Islet of Langerhans (tissue), 1 donor: ENCODE data around the gene MYO16.

Experiments
- FAIRE-seq: peaks from one replicate; lab custom pipeline; 2011; peaks lifted over from hg19 to GRCh38; lab: Jason Lieb, UNC

MYO16 gene

DNA sequence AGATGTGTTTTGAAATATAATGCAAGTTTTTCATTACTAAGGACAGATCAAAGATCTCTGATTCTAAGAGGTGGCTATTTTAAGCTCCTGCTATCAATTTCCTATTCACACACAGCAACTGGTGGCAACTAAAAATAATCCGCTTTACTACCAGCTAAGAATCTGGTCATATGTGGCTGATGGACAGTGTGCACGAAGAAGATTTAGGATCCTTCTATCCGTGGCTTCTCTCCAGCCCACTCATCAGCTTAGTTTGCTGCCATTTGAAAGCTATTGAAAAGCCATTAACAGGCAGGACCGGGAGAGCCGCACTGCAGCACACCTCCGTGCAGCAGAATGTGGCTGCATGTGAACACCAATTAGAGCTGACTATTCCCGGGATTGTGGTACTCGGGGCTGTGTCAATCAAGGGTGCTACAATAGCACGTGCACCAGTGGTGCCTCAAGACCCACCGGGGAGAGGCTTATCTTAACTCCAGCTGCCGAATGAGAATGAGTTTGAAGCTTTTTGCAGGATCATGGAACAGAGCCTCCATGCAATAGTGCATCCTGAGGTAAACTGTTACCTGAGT is at the start of gene MYO16:
MYO16 (plus strand) TSS at position 431 of the 572 bp plus-strand sequence. CDS start 234 bp downstream, outside the sequence.
- no peak for FAIRE-seq

DNA sequence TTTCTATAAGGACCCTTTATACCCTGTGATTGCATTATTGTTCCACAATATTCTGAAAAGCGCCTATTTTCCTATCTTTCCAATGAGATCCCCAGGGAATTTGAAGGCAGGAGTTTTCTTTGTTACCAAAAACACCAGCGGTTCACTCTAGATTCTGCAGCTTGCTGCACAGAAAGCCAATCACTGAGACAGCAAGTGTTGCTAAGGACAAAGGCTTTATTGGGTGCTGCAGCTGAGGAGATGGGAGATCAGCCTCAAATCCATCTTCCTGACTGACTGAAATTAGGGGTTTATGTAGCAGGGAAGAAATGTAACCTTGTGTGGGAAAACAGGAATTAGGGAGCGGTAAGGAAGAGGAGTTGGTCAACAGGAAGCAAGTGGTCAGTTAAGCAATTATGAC is 42.6 kb upstream of the MYO16 start:
- no peak for FAIRE-seq

DNA sequence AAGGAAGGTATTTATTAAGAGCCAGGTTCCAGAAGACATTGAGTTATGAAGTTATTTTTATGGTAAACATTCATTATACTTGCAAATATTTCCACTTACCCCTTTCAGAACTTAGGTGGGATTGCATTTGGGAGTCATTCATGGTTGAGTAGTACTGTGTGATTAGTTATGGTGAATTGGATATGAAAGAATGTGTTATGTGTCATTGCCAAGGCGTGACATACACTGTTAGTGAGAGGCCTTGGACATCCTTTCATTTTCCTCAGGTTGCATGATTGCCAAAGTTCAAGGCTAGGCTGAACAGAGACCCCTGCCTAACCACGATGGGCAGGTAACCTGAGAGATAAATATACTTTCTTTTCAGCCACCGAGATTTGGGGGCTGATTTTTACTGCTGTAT is 40.9 kb upstream of the MYO16 start:
- no peak for FAIRE-seq

DNA sequence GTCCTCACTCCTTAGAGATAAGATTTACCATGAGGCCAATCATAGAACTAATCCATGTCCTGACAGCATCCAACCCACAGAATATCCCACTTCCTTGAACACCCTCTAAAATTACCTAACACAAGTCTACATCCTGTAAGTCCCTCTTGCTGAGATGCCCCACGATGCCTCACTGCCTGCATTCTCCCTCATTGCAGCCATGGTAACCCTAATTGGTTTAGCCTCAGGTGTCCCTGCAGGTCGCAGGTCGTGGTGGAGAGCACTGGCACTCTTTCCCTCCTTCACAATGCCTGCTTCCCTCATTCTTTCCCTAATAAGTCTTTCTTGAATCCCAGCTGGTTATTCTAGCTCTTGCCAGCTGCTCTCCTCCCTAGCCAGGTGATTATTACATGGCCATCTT is 35.3 kb upstream of the MYO16 start:
- FAIRE-seq: no peak

DNA sequence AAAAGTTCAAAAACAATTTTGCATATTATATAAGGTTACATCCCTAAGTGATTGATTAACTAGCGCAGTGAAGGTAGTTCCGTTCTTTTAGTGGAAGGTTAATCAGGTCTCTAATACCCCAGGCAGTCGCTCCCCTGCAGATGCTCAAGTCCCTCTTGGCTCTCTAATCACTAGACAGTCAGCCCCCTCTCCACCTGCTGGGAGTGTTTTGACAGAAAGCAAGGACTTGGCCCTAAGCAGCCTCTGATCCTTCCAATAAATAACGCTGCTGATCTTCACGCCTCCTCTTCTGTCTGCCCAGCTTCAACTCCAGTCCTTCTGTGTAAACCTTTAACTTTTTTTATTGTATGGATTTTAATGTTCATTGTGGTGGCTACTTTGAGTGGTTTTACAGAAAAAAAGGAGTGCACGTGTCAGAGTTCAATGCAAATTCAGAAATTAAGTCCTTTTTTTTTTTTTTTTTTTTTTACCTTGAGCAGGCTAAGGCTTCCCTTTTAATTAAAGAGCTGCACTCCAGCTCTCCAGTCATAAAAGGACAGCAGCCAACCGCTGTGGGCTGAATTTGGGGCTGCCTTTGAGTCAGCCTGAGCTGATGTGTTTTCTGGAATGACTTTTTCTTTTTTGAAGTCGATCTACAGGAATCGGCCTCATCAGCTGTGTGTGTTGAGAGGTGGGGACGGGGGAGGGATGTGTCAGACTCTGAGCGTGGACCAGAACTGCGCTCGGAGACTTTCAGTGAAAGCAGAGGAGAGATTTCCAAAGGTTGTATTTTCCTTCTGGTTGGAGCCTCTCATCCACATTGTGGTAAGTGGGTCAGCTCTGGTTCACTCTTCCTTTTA is 33.8 kb upstream of the MYO16 start:
- no peak for FAIRE-seq

DNA sequence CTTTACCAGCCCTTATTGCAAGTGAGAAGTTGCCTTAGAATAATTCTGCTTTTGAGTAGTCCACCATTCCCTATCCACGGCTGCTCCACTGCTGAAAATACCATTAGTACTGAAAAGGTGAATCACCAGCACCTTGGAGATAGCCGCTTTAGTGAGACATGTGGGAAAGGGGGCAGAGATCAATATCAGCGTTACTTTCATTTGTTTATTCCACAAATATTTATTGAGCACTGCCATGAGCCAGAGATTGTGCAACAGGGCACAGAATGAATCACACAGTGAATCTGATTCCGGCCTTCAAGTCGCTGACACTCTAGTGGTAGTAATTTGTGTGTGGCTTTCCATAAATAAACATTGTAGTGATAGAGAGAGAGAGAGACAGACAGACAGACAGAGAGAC is 31.5 kb upstream of the MYO16 start:
- FAIRE-seq: no peak

DNA sequence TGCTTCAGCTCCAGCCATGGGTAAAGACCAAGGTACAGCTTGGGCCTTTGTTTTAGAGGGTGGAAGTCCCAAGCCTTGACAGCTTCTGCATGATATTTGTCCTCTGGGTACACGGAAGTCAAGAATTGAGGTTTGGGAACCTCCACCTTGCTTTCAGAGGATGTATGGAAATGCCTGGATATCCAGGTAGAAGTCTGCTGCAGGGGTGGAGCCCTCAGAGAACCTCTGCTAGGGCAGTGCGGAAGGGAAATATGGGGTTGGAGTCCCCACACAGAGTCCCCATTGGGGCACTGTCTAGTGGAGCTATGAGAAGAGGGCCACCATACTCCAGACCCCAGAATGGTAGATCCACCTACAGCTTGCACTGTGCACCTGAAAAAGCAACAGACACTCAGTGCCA is 23.0 kb upstream of the MYO16 start:
- FAIRE-seq: no peak

DNA sequence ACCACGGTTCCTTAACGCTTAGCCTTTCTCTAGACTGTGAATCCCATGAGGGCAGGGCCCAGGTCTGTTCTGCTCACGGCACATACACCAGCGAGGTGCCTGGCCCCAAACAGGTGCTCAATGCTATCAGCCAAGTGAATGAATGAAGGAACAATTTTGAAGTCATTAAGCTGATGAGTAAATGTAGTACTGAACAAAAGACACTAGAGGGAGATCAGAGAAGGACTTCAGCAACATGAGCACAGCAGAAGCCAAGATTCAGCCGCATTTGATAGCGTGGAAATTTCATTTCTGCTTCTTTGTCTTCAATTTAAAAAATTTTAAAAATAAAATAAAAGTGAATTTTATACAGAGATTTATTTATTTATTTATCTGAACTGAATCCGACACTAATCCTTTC is 20.1 kb upstream of the MYO16 start:
- FAIRE-seq: peak; percentile 90

DNA sequence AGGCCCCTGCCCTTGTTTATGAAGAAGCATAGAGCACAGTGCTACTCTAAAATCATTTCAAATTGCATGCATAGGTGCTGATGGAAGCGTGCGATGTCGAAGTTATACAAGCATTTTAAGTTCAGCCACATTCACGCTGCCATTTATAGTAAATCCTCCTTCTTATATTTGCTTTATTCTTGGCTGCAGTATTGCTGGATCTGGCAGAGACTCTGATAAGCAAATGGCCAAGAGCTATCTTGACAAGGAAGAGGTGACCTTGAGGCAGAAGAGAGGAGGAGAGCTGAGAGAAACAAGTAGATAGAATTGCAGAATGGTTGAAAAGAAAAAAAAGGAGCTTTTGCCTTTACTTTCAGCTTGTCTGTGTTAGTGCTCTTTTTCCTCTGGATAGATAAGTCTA is 18.9 kb upstream of the MYO16 start:
- FAIRE-seq: no peak

DNA sequence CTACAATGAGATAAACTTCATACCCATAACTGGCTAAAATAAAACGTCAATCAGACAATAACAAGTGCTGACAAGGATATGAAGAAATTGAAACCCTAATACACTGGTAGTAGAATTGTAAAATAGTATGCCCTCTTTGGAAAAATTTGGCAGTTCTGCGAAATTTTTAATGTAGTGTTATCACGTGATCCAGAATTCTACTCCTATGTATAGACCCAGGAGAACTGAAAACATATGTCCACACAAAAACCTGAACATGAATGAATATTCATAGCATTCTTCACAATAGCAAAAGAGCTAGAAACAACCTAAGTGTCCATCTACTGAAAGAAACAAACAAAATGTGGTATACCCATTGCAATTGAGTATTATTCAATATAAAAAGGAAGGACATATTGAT is 14.2 kb upstream of the MYO16 start:
- FAIRE-seq: no peak

DNA sequence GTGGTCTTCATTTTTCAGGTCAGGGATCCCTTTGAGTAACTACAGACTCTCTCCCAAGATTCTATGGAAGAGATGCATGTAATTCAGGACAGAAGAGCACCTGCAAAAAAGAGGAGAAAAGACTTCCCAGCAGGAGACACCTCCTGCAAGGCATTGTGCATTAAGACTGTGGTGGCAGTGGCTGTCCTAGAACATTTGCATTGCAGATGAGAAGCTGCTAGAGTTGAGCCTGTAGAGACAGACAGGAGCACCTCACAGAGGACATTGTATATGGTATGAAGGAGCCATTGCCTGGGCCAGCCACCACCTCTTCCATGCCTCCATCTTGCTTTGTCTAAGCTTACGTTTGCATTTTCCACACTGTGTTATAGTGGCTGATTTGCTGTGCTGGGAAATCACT is 11.2 kb upstream of the MYO16 start:
- no peak for FAIRE-seq

DNA sequence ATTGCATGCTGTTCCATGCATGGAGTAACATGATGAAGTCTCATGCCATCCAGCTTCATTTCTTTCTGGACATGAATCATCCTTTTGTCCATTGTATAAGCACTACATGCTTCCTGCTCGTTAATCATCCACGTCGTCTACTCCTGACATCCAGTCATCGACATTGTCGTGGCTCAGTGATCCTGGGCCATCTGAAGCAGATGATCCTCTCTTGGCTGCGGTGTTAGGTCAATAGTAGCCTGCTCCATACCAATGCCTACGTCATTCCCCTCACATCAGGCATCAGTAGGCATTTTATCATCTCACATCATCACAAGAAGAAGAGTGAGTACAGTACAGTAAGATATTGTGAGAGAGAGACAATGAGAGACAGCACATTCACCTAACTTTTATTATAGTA is 7.9 kb upstream of the MYO16 start:
- no peak for FAIRE-seq

DNA sequence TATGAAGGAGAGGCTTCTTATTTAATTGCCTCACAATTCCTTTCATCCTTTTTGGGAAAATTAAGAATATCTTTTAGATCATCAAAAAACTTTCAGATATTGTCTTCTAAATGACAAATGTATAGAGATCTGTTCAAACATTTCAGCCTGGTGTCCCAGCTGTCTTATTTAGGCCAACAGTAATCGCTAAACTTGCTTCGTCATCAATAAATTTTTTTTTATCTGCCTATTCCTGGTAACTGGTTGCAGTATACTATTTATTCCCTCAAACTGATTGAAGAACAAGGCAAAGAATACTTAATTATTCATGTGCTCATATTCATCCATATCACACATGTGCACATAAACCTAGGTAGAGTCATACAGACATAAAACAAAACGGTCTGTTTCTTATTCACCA is 5.3 kb upstream of the MYO16 start:
- FAIRE-seq: no peak

DNA sequence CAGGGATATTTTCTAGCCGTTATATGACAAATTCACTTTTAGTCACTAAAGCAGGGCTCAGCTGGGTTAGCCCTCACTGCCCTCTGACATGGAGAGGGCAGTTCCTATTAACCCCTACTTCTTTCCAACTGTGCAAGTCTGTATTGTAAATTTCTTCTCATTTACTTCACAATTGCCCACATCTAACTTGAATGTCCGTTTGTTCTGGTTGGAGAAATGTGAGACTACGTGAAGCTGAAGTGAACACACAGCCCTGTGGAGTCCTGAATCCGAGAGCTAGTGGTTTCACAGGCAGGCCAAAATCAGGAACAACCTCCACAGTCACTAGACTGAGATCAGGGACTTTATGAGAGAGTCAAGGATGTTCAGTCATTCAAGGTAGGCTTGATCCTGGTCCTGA is 4.4 kb upstream of the MYO16 start:
- no peak for FAIRE-seq

DNA sequence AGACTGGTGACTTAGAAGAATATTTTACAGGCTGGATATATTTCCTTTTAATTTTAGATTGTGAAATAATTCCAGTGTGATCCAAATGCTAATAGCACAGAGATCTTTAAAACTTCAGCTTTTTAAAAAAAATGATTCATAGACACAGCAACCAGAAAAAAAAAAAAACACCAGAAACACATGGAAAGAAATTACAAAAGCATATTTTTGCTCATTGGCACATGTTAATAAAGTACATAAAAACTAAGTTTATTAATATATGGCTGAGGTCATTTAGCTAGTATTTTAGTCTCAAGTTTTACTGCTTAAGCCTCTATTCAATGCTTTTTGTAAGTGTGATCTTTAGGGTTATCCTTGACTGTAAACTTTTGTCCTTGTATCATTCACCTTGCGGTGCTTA is 577 bp downstream of the MYO16 start:
- FAIRE-seq: no peak

DNA sequence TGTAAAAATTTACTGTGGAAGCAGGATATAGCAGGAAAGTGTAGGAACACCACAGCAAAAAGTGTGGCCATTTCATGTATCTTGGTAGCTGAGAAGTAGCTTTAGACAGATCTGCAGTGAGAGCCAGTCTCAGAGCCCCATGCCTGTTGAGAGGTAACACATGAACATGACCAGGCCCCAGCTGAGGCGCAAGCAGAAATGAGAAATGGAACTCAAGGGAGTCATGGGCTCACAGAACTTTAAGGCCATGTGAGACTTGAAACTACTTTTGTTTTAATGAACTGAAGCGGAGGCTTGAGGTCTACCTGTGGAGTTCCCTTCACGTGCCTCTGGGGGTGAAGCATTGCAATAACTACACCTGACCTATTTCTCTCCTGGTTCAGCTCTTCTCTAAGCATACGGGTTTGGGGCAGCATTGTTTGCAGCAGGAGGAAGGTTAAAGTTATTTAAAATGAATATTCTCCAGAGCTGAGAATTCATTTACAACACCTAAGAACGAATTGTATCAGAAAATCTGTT is 3.3 kb downstream of the MYO16 start:
- no peak for FAIRE-seq

DNA sequence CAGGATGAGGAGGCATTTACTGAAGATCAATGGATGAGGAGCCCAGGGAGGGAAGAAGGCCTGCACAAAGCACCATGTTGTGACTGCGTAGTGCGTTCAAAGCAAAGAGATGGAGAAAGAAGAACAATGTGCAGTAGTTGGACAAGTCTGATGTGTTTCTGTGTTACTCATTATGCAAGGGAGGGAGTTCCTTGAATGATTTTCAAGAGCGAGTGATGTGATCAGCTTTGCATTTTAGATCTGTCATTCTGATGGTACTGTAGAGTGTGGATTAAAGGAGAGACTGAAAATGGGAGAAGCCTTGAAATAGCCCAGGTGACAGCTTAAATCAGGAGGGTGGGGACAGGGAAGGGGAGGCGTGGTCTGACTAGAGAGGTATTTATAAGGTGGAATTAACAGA is 9.5 kb downstream of the MYO16 start:
- FAIRE-seq: no peak

DNA sequence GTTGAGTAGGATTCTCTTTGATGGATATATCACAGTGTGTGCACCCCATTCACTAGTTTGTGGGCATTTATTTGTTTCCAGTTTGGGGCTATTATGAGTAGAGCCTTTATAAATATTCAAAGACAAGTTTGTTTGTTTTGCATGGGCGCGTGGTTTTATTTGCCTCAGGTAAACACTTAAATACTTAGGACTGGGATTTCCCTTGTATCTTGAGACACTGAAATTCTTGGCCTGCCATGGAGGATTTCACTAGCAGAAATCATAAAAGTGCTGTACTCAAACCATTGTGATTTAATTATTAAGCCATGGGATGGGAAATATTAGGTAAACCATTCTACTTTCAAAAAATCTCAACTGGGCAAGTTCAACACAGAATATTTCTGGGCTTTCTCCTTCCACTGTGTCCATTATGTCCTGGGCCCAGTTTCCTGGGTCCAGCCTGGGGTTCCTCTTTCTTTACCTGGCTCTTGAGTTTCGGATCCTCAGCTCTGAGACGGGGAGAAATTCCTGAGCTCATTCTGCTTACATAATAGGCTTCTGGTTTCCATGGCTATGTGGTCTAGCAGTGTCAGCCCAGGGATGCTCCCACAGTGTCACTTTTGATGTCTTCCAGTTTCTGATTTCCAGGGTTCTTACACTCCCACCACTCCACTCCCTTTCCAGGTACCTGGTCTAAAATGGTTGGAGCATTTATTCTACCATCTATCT is 14.4 kb downstream of the MYO16 start:
- FAIRE-seq: no peak

DNA sequence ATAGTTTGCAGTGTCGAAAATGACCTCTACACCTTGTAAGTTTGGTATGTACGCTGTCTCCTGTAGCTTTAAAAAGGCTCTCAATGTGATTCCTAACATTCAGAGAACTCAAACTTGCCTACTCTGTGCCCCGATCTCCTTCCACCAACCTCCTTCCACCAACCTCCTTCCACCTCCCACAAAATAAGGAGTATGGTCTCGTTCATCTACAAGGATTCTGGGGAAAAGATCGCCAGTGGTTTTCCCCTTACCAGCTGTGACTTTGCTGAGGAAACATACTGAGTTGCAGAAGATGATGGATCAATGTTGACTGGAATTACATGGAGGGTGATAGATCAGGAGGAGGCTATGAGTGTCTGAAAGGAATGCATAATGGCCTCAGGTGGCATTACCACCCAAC is 16.0 kb downstream of the MYO16 start:
- no peak for FAIRE-seq

DNA sequence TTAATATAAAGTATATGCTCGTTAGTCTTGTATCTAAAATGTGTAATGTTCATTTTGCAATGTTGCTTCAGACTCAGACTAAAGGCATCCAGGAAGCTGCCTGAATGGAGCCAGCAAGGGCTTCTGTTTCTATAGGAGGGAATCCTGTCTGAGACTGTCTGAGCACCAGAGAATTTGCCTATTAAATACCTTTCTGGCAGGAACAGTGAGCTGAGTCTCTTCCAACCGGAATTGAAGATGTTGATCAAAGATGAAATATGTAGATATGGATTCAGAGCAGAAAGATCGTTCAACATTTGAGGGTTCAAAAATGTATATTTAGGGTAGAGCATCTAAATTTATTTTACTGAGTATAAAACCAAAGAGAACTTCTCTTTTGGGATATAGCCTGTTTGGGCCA is 20.9 kb downstream of the MYO16 start:
- FAIRE-seq: no peak

DNA sequence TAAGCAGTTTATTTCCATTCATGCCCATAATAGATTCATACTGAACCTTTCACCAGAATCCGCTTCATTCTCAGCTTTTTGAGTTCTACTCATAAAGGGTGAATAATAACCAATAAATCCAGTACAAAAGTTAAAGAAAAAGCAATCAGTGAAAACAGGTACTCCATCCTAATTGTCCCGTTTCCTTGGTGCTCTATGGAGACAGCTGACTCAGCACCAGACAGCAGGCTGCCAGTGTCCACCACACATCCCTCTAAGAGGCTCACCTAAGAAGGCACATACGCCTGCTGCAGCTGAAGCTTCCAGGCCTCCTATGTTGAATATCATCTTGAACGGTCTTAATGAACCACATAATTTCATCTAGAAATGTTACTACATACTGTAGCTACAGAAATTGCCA is 27.3 kb downstream of the MYO16 start:
- FAIRE-seq: no peak

DNA sequence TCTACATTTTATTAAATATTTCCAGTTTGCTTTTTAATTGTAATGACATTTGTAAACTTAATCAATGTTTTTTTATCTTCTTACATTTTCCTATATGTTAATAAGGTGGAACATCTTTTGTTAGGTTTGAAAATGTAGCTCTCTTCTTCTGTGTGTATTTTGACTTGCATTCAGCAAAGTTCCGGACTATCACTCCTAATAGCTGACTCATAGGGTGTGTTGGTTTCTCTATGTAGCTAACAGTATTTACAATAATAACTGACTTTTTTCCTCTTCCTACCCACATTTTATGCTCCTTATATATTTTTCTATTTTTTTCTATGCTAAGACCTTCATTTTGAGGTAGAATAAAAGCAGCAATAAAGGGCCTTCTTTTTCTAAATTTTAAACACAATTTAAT is 28.1 kb downstream of the MYO16 start:
- FAIRE-seq: no peak

DNA sequence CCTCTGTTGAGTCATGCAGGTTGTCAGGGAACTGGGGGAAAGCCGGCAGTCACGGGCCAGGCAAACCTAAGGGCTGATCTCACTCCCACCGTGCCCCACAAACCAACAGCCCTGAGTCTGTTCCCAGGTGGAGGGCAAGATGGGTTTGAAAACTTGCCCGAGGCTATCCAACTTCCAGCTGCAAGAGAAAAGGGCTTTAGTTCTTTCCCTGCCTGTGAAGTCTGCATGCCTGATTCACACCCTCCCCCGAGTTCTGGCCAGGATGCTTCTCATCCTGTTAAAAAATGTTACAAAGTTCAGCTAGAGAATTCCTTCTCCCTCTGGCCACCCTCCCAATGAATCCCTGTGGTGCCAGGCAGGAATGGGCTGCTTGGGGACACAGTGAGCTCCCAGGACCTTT is 33.1 kb downstream of the MYO16 start:
- no peak for FAIRE-seq
